Thyroid gland (tissue), 4 donors: ENCODE measurements around the gene DSG3.

ENCODE experiments used
- CTCF ChIP-seq, 6 experiments: fragments of 200-600 bp in 3 of 6; fragments of 450-650 bp in 3 of 6; sonication (generic) in 3 of 6; IDR thresholded peaks; one replicate each; pipeline ENCODE4 v1.5.1; 2016 to 2019; ENCODE audit warnings: antibody characterized with exemption in 6 of 6, mild to moderate bottlenecking in 2 of 6, inconsistent platforms in 1 of 6, moderate library complexity in 1 of 6
- POLR2A ChIP-seq, 2 donors: fragments of 450-650 bp; IDR thresholded peaks; one replicate each; pipeline ENCODE4 v1.6.1; 2017; ENCODE audit warnings: antibody characterized with exemption in 2 of 2, mild to moderate bottlenecking in 2 of 2, moderate library complexity in 1 of 2

- no peak for TF ChIP-seq CTCF (IDR thresholded peaks at IDR 0.05)
- TF ChIP-seq POLR2A (IDR thresholded peaks at IDR 0.05) = no peak
These were observed 20.6 kb upstream of the DSG3 start for GRCh38 chr18:31426871-31427406.
